AG09319 (cell line): ENCODE measurements around the gene CFAP43.

ENCODE experiments used
- DNase-seq: peaks from one replicate; pipeline ENCODE4 v3.0.0-alpha.2; 2010; ENCODE audit warnings: low read depth; ENCODE audit errors: extremely low read depth
- CTCF ChIP-seq: IDR thresholded peaks from 2 replicates; pipeline ENCODE4 v1.5.1; 2011; ENCODE audit warnings: low read depth, mild to moderate bottlenecking, inconsistent platforms, low read length, moderate library complexity

Gene CFAP43

DNA sequence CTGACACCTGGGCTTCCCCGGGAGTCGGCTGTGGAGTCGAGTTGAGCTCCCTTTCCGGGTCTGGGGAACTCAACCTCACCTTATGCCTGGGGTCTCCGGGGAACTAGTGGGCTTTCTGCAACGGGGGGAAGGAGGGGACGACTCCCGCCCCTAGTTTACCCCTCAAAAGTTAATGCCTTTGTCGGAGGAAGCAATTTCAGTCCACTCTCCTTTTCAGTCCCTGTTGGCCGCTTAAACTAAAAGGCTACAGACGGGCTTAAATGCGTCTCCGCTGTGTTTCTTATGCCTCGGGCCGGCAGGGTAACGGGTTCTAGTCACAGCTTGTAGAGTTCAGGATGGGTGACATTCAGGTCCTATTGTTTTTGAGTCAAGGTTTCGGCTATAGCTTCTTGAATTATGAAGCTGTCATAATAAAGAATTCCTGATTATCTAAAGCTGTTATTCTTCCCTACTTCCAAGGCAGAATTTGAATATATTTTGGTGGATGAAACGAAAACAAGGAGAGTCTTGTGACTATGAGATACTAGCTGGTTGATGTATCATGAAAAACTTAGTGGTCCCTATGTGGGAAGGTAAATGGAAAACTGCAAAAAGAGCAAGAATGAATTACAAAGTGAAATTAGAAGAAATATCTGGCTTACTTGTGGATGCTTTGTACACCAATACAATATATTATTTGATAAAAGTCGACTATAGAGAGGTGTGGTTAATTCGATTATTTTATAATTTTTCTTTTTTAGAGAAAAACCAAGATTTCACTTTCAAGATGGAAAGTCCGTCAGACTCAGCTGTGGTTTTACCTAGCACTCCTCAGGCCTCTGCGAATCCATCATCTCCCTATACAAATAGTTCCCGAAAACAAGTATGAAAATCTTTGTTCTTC lies 109.7 kb downstream of the CFAP43 start:
- no peak for DNase-seq
- TF ChIP-seq CTCF = no peak

DNA sequence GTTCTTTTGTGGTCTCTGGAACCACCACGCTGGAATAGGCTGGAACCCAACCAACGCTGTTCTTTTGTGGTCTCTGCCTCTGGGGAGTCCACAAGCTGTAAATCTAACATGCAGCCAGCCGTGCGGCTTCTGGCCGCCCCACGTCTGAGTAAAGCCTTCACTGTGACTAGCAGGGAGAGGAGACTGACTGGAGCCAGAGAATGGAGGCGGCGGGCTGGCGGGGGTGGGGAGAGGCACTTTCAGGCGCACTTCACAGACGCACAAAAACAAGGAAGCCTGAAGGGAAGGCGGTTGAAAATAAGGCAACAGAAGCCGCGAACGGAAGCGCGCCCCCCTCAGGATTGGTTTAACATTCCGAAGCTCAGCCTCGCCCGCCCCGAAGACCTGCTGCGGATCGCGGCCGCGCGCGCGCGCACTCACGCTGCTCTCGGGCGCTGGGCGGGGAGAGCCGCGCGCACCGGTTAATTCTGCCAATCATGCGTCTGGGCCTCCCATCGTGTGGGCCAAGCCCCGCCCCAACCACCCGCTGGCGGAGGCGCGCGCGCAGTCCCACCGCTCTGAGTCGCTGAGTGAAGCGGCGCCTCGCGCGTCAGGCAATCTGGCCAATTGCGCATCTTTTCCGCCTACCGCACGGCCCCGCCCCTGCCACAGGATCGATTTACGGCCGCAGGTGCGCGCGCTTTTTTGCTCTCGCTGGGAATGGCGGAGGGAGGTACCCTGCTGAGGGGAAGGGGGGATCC lies 110.5 kb downstream of the CFAP43 start, which contains the start of gene SFR1:
TSS of gene SFR1 (plus strand) at position 687 of the 740 bp plus-strand sequence. CDS start at position 700, 13 bp downstream.
- TF ChIP-seq CTCF = peak; percentile 55
- DNase-seq = peak; percentile 96

DNA sequence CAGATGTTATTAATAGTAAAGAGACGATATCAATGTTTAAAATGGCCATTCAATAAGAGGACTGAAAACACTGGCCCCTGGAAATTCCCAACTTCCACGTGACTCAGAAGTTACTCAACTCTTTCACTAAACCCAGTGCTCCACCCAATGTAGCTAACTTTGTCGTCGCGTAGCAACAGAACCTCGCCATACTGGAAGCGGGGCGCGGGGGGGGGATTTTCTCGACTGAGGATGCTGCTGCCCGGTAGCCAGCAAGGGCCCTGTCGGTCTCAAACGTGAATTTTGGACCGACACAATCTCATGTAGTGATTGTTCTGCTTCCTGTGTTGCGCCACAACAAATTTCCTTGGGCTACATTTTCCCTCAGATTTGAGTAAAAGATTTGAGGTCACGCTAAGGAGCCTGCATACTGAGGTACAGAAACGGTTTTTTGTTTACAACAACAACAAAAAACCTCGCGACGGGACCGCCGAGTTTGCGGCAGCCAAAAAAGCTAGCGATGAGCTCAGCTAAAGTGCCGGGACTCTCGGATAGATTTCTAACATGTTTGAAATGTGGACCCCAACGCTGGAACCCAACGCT lies 111.2 kb downstream of the CFAP43 start:
- DNase-seq = peak; percentile 86
- TF ChIP-seq CTCF = no peak

- DNase-seq = no peak
- TF ChIP-seq CTCF = no peak
Observed at GRCh38 chr10:104120512-104120902, 111.7 kb downstream of the CFAP43 start.

- no peak for DNase-seq
- no peak for TF ChIP-seq CTCF
Observed at GRCh38 chr10:104119996-104120395, 112.2 kb downstream of the CFAP43 start.

- no peak for TF ChIP-seq CTCF
- DNase-seq = no peak
Observed at GRCh38 chr10:104117839-104118323, 114.3 kb downstream of the CFAP43 start.
